Measurements from ENCODE around the gene IRF2BPL.

- TF ChIP-seq BHLHE40 (IDR thresholded peaks at IDR 0.05; ENCODE audit: low read depth, low read length) (no peak; the same call in none of the 2 replicates), CTCF (conservative IDR thresholded peaks at IDR 0.05; ENCODE audit: low read depth, low read length) (no peak), POLR2A (IDR thresholded peaks at IDR 0.05; ENCODE audit: low read depth, low read length) (no peak), RFX5 (IDR thresholded peaks at IDR 0.05; ENCODE audit: low read depth, low read length) (no peak), RAD21 (IDR thresholded peaks at IDR 0.05; ENCODE audit: low read length) (no peak), MAFK (IDR thresholded peaks at IDR 0.05; ENCODE audit: low read depth, low read length) (peak; percentile 63), CEBPB (IDR thresholded peaks at IDR 0.05; ENCODE audit: low read depth, low read length) (peak; percentile 99), USF2 (IDR thresholded peaks at IDR 0.05; ENCODE audit: low read depth, low read length) (peak; percentile 38), RCOR1 (IDR thresholded peaks at IDR 0.05; ENCODE audit: insufficient replicate concordance, low read length) (no peak), SMC3 (IDR thresholded peaks at IDR 0.05; ENCODE audit: low read depth, low read length) (peak; percentile 14; the same call in 1 of the 2 replicates), MXI1 (IDR thresholded peaks at IDR 0.05; ENCODE audit: borderline replicate concordance, low read depth, low read length) (no peak), NFE2L2 (IDR thresholded peaks at IDR 0.05; ENCODE audit: low read depth, low read length) (no peak), CHD1 (IDR thresholded peaks at IDR 0.05; ENCODE audit: low read depth, low read length) (no peak)
- TF ChIP-seq, protein P1, sequence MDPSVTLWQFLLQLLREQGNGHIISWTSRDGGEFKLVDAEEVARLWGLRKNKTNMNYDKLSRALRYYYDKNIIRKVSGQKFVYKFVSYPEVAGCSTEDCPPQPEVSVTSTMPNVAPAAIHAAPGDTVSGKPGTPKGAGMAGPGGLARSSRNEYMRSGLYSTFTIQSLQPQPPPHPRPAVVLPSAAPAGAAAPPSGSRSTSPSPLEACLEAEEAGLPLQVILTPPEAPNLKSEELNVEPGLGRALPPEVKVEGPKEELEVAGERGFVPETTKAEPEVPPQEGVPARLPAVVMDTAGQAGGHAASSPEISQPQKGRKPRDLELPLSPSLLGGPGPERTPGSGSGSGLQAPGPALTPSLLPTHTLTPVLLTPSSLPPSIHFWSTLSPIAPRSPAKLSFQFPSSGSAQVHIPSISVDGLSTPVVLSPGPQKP (IDR thresholded peaks at IDR 0.05; ENCODE audit: borderline replicate concordance, low read depth, low read length) = no peak
Observed at GRCh38 chr14:77043177-77043983, 14.9 kb upstream of the IRF2BPL start.

Measured in IMR-90 (cell line).